Stimulated activated CD4-positive, alpha-beta T cell treated with anti-CD3 and anti-CD28 coated beads, Interleukin-2, amount 100 ng/mL, for 24 hours (primary cell): ENCODE measurements around the gene PHPT1.
"Not testable (repeated sequence)": the region's sequence is repeated elsewhere in the genome, so short reads cannot be mapped to it uniquely, and the experiment has no call there.

Experiments
- DNase-seq, 2 donors: peaks; one replicate each; pipeline ENCODE4 v3.0.0-alpha.2; 2020

PHPT1 gene

GRCh38 chr9:136849038-136849959 is at the start of gene PHPT1:
TSS of gene PHPT1 (plus strand) at chr9:136849409. CDS start at chr9:136849431, 22 bp downstream.
- DNase-seq: peak; percentile 96

GRCh38 chr9:136799854-136800657 is 49.2 kb upstream of the PHPT1 start:
- DNase-seq: peak; percentile 89 to 90

- DNase-seq: no peak
Observed at GRCh38 chr9:136802321-136802720, 46.9 kb upstream of the PHPT1 start.

- not testable (repeated sequence) for DNase-seq
Observed at GRCh38 chr9:136803009-136803550, 46.1 kb upstream of the PHPT1 start.

GRCh38 chr9:136803551-136804508 is 45.4 kb upstream of the PHPT1 start:
- no peak for DNase-seq

GRCh38 chr9:136804509-136805206 is 44.6 kb upstream of the PHPT1 start:
- DNase-seq: no peak

- DNase-seq: no peak
Observed at GRCh38 chr9:136805207-136805740, 43.9 kb upstream of the PHPT1 start.

- no peak for DNase-seq
Observed at GRCh38 chr9:136806067-136806466, 43.1 kb upstream of the PHPT1 start.

- DNase-seq: no peak
Observed at GRCh38 chr9:136806631-136807201, 42.5 kb upstream of the PHPT1 start.

- DNase-seq: peak; percentile 82 to 83
Observed at GRCh38 chr9:136807281-136808074, 41.7 kb upstream of the PHPT1 start, which contains the start of gene RABL6. TSS of gene RABL6 (plus strand) at chr9:136807948. CDS start at chr9:136808197, 249 bp downstream.

- DNase-seq: peak; percentile 50 to 55
Observed at GRCh38 chr9:136808075-136808805, 41.0 kb upstream of the PHPT1 start.

- no peak for DNase-seq
Observed at GRCh38 chr9:136808806-136809158, 40.4 kb upstream of the PHPT1 start.

- DNase-seq: no peak
Observed at GRCh38 chr9:136814725-136815421, 34.3 kb upstream of the PHPT1 start.

- no peak for DNase-seq
Observed at GRCh38 chr9:136815422-136815782, 33.8 kb upstream of the PHPT1 start.

GRCh38 chr9:136820971-136821825 is 28.0 kb upstream of the PHPT1 start:
- no peak for DNase-seq

- no peak for DNase-seq
Observed at GRCh38 chr9:136821826-136822544, 27.2 kb upstream of the PHPT1 start.
